LNCaP clone FGC (cell line): ENCODE results near the gene ZYX.
"Not testable (repeated sequence)": the region's sequence is repeated elsewhere in the genome, so short reads cannot be mapped to it uniquely, and the experiment has no call there.

Experiments used
- DNase-seq: peaks from one replicate; pipeline ENCODE4 v3.0.0-alpha.2; 2011; ENCODE audit warnings: low read depth
- H3K4me3 ChIP-seq: 2 replicates; pipeline ENCODE4 v1.5.1; 2011; ENCODE audit warnings: mild to moderate bottlenecking, low read depth, low read length, control low read depth
- TF ChIP-seq, protein P1 (sequence below): IDR thresholded peaks from 2 replicates; pipeline ENCODE4 v1.5.1; 2012; ENCODE audit warnings: mild to moderate bottlenecking; ENCODE audit not compliant: control insufficient read depth, insufficient read depth; ENCODE audit errors: extremely low read depth

ZYX gene

DNA sequence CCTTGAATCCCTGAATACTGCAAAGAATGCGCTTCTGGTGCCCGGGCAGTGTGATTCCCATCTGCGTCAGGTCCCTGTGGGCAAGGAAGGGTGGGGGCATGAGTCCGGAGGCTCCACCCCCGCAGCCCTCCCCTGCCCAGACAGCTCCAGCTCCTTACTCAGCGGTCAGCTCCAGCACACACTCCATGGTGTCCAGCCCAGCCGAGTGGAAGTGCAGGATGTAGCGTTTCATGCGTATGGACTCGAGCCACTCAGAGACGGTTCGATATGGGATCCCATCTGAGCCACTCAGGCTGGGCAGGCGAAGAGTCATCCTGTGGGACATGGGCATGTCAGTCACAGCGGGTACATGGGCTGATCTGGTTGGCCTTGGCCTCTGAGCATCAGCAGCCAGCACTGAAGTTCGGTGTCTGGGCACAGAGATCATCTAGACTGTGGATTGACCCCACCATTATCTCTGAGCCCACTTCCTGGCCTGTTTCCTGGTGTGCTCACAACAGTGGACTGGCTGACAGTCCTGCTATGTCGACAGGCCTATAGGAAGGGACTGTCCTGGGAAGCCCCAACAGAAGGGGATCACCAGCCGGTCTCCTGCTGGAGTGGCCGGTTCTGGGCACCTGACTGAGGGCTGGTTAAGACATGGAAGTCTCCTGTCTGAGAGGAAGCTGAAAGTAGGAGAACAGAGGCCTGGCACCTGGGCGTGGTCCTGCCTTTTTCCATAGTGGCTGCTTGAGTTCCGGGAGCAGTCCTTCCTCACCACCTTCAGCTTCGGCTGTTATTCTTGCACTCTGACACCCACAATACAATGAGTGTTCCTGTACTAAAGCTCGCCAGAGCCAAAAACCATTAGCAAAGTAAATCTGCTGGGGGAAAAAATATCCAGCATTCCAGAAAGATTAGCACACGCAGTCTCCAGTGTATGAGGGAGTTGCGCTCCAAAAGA lies 10.6 kb downstream of the ZYX start:
- no peak for DNase-seq
- TF ChIP-seq, protein P1, sequence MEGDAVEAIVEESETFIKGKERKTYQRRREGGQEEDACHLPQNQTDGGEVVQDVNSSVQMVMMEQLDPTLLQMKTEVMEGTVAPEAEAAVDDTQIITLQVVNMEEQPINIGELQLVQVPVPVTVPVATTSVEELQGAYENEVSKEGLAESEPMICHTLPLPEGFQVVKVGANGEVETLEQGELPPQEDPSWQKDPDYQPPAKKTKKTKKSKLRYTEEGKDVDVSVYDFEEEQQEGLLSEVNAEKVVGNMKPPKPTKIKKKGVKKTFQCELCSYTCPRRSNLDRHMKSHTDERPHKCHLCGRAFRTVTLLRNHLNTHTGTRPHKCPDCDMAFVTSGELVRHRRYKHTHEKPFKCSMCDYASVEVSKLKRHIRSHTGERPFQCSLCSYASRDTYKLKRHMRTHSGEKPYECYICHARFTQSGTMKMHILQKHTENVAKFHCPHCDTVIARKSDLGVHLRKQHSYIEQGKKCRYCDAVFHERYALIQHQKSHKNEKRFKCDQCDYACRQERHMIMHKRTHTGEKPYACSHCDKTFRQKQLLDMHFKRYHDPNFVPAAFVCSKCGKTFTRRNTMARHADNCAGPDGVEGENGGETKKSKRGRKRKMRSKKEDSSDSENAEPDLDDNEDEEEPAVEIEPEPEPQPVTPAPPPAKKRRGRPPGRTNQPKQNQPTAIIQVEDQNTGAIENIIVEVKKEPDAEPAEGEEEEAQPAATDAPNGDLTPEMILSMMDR = no peak
- H3K4me3 ChIP-seq = no peak overlapping the region

DNA sequence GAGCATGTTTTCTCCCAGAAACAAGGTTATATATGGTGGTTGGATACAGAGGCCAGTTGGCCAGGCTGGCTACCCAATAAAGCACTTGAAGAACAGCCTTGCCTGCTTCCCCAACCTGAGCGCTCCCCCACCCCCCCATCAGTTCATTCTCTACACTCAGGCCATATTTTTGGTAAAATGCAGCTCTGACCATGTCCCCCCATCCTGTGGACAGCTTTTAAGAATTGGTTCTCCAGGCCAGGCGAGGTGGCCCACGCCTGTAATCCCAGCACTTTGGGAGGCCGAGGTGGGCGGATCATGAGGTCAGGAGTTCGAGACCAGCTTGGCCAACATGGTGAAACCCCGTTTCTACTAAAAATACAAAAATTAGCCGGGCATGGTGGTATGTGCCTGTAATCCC lies 11.3 kb downstream of the ZYX start:
- H3K4me3 ChIP-seq, DNase-seq: not testable (repeated sequence)

DNA sequence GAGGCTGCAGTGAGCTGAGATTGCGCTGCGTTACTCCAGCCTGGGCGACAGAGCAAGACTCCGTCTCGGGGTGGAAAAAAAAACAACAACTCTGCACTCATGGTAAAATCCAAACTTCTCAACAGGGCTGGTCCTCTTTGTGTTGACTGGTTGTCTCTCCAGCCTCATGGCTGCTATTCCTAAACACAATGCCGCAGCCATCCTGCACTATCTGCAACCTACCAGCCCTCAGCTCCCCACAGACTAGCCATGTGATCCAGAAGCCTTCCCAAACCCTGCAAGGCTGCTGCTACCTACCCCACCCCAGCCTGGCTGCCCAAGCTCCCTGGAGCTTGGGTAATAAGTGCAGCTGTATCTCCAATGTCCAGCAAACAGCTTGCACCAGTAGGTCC lies 11.7 kb downstream of the ZYX start:
- no peak for DNase-seq
- TF ChIP-seq, protein P1 = no peak
- no peak overlapping the region for H3K4me3 ChIP-seq

DNA sequence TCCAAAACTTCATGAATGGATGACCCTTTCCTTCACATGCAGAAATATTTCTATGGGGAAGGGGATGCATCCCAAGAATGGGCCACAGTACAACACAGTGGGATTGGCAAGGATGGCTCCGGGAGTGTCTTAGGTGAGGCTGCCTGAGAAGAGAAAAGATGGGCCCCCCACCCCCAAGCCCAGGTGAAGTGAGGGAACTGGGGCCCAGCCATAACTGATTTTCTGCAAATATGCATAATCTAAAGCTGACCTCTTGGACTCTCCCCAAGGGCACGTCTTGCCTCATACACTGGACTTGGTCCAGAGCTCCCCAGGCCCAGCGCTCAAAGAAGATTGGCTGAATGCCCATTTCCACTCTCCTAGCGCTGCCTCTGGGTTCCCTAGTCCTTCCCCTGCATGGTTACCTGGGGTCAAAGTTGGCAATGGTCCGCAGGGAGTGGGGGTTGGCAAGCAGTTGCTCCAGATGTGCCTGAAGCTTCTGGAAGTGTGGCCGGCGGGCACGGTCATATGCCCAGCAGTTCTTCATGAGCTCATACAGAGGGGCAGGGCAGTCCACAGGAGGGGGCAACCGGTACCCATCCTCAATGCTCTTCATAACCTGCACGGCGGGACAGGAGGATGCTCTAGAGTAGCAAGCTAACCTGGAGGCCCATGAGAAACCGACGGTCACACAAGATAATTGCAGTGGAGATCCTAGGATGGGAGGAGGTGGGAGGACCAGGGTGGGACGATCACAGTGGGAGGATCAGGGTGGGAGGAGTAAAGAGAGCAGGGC lies 12.3 kb downstream of the ZYX start:
- no peak overlapping the region for H3K4me3 ChIP-seq
- DNase-seq = no peak
- TF ChIP-seq, protein P1 = no peak

DNA sequence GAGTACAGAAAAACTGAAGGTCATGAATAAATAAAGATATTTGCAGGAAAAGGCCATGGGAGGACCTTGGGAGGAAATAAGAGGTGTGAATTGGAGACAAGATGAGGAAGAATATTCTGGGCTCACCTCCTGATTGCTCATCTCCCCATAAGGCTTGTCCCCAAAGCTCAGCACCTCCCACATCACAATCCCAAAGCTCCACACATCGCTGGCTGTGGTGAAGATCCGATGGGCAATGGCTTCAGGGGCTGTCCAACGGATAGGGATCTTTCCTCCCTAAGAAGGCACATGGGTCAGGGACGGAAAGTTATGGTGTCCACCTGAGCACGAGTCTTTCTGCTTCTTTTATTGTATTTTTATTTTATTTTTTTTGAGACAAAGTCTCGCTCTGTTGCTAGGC lies 12.9 kb downstream of the ZYX start:
- DNase-seq = no peak
- no peak overlapping the region for H3K4me3 ChIP-seq
- TF ChIP-seq, protein P1 = no peak

DNA sequence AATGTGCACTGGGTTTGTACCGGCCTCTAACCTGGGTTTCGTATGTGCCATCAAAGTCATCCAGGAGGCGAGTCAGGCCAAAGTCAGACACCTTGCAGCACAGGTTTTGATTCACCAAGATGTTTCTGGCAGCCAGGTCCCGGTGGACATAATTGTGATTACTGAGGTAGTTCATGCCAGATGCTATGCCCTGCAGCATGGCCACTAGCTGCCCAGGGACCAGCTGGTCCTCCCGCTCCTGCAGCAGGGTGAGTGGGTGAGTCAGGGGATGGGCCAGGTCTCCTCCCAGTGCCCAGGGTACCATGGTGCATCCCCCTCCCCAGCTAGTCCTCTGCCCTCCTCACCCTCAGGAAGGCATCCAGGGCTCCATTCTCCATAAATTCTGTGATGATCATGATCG lies 13.6 kb downstream of the ZYX start:
- DNase-seq = no peak
- TF ChIP-seq, protein P1 = no peak
- H3K4me3 ChIP-seq = no peak overlapping the region
